HEK293 (cell line): ENCODE data around the gene AWAT1.
"Not testable (repeated sequence)": the region's sequence is repeated elsewhere in the genome, so short reads cannot be mapped to it uniquely, and the experiment has no call there.

ENCODE experiments used
- CTCF ChIA-PET: fragments of 350-600 bp; formaldehyde crosslinking; extraction: SDS; loops from one replicate; lab custom pipeline; 2021; ENCODE audit warnings: antibody characterized with exemption; lab: Yijun Ruan, JAX
- POLR2A ChIA-PET: fragments of 300-600 bp; formaldehyde crosslinking; extraction: SDS; loops from one replicate; lab custom pipeline; 2020; ENCODE audit warnings: antibody characterized with exemption, inconsistent platforms; lab: Yijun Ruan, JAX
- H3K27ac ChIP-seq: fragments of 200-500 bp; sonication (Bioruptor generic); 2 replicates; pipeline ENCODE4 v1.5.1; 2014; ENCODE audit warnings: low read depth, low read length, control low read depth, inconsistent platforms; ENCODE audit errors: extremely low read depth
- H3K36me3 ChIP-seq, 2 experiments: fragments of 200-500 bp in 1 of 2; sonication (Bioruptor generic) in 1 of 2; 1 replicate in 1 of 2; 2 replicates in 1 of 2; pipeline ENCODE4 v1.5.1; 2014 to 2017; ENCODE audit warnings: inconsistent platforms in 2 of 2, low read length in 2 of 2; ENCODE audit not compliant: control insufficient read depth in 2 of 2, insufficient read depth in 1 of 2
- H3K4me1 ChIP-seq: fragments of 200-500 bp; sonication (Bioruptor generic); 2 replicates; pipeline ENCODE4 v1.5.1; 2014; ENCODE audit warnings: mild to moderate bottlenecking, low read length, inconsistent platforms; ENCODE audit not compliant: control insufficient read depth, insufficient read depth
- H3K4me3 ChIP-seq: 2 replicates; pipeline ENCODE4 v1.5.1; 2011; ENCODE audit warnings: low read depth, mild to moderate bottlenecking, control low read depth, low read length, moderate library complexity
- H3K9me3 ChIP-seq: fragments of 200-500 bp; sonication (Bioruptor generic); 2 replicates; pipeline ENCODE4 v1.5.1; 2014; ENCODE audit warnings: low read depth, low read length, inconsistent platforms; ENCODE audit not compliant: control insufficient read depth, insufficient read depth
- EGR2 ChIP-seq: fragments of 450-650 bp; formaldehyde crosslinking; IDR thresholded peaks from 2 replicates; pipeline ENCODE4 v1.5.1; 2016; ENCODE audit warnings: low read depth, missing biosample characterization, missing genetic modification characterization
- GFI1B ChIP-seq: fragments of 450-650 bp; formaldehyde crosslinking; IDR thresholded peaks from 2 replicates; pipeline ENCODE4 v1.5.1; 2016; ENCODE audit warnings: missing biosample characterization, missing genetic modification characterization
- IKZF3 ChIP-seq: fragments of 450-650 bp; IDR thresholded peaks from 2 replicates; pipeline ENCODE4 v1.5.0; 2018; ENCODE audit warnings: missing biosample characterization, mild to moderate bottlenecking, missing genetic modification characterization, moderate library complexity
- KLF8 ChIP-seq: fragments of 450-650 bp; formaldehyde crosslinking; IDR thresholded peaks from 2 replicates; pipeline ENCODE4 v1.5.1; 2016; ENCODE audit warnings: missing biosample characterization, missing genetic modification characterization
- PRDM1 ChIP-seq: fragments of 450-650 bp; formaldehyde crosslinking; IDR thresholded peaks from 2 replicates; pipeline ENCODE4; 2016; ENCODE audit warnings: missing biosample characterization, missing genetic modification characterization
- RBAK ChIP-seq: fragments of 450-650 bp; formaldehyde crosslinking; IDR thresholded peaks from 2 replicates; pipeline ENCODE4 v1.5.1; 2016; ENCODE audit warnings: missing biosample characterization, missing genetic modification characterization
- SALL2 ChIP-seq: fragments of 450-650 bp; formaldehyde crosslinking; IDR thresholded peaks from 2 replicates; pipeline ENCODE4 v1.5.0; 2017; ENCODE audit warnings: missing biosample characterization, mild to moderate bottlenecking, missing genetic modification characterization, borderline replicate concordance
- SP3 ChIP-seq: fragments of 450-650 bp; formaldehyde crosslinking; IDR thresholded peaks from 2 replicates; pipeline ENCODE4 v1.5.1; 2016; ENCODE audit warnings: missing biosample characterization, missing genetic modification characterization
- ZBTB48 ChIP-seq: fragments of 450-650 bp; formaldehyde crosslinking; IDR thresholded peaks from 2 replicates; pipeline ENCODE4 v1.5.1; 2016; ENCODE audit warnings: missing biosample characterization, missing genetic modification characterization
- ZIC2 ChIP-seq: fragments of 450-650 bp; formaldehyde crosslinking; IDR thresholded peaks from 2 replicates; pipeline ENCODE4 v1.5.1; 2016; ENCODE audit warnings: missing biosample characterization, missing genetic modification characterization
- ZNF146 ChIP-seq: fragments of 450-650 bp; formaldehyde crosslinking; IDR thresholded peaks from 2 replicates; pipeline ENCODE4 v1.5.1; 2016; ENCODE audit warnings: missing biosample characterization, missing genetic modification characterization
- ZNF239 ChIP-seq: fragments of 450-650 bp; formaldehyde crosslinking; IDR thresholded peaks from 2 replicates; pipeline ENCODE4 v1.5.1; 2016; ENCODE audit warnings: missing biosample characterization, missing genetic modification characterization
- ZNF24 ChIP-seq: fragments of 450-650 bp; formaldehyde crosslinking; IDR thresholded peaks from 2 replicates; pipeline ENCODE4 v1.5.1; 2016; ENCODE audit warnings: missing biosample characterization, missing genetic modification characterization
- ZNF280D ChIP-seq: fragments of 450-650 bp; formaldehyde crosslinking; IDR thresholded peaks from 2 replicates; pipeline ENCODE4 v1.5.1; 2016; ENCODE audit warnings: missing biosample characterization, missing genetic modification characterization
- ZNF394 ChIP-seq: fragments of 450-650 bp; formaldehyde crosslinking; IDR thresholded peaks from 2 replicates; pipeline ENCODE4 v1.5.1; 2016; ENCODE audit warnings: missing biosample characterization, missing genetic modification characterization, mild to moderate bottlenecking, moderate library complexity, borderline replicate concordance
- ZNF404 ChIP-seq: fragments of 450-650 bp; formaldehyde crosslinking; IDR thresholded peaks from 2 replicates; pipeline ENCODE4 v1.5.1; 2017; ENCODE audit warnings: missing biosample characterization, missing genetic modification characterization
- ZNF558 ChIP-seq: fragments of 450-650 bp; formaldehyde crosslinking; IDR thresholded peaks from 2 replicates; pipeline ENCODE4 v1.5.1; 2016; ENCODE audit warnings: missing biosample characterization, missing genetic modification characterization
- ZNF600 ChIP-seq: fragments of 450-650 bp; formaldehyde crosslinking; IDR thresholded peaks from 2 replicates; pipeline ENCODE4 v1.5.1; 2016; ENCODE audit warnings: missing biosample characterization, missing genetic modification characterization
- ZNF664 ChIP-seq: fragments of 450-650 bp; formaldehyde crosslinking; IDR thresholded peaks from 2 replicates; pipeline ENCODE4 v1.5.1; 2016; ENCODE audit warnings: missing biosample characterization, missing genetic modification characterization
- ZNF837 ChIP-seq: fragments of 450-650 bp; formaldehyde crosslinking; IDR thresholded peaks from 2 replicates; pipeline ENCODE4 v1.5.1; 2016; ENCODE audit warnings: missing biosample characterization, missing genetic modification characterization
- ZSCAN16 ChIP-seq: fragments of 450-650 bp; formaldehyde crosslinking; IDR thresholded peaks from 2 replicates; pipeline ENCODE4 v1.5.1; 2016; ENCODE audit warnings: missing biosample characterization, missing genetic modification characterization

Gene AWAT1

GRCh38 chrX:70240751-70241150, 6.3 kb downstream of the AWAT1 start (continued):
- TF ChIP-seq SALL2 (no peak), IKZF3 (no peak), PRDM1 (tag by site-specific recombination) (no peak), ZNF600 (no peak)

- Histone ChIP-seq H3K4me3 (no peak overlapping the region), H3K4me1 (no peaks in the 10 kb centered on the region), H3K9me3 (no peaks in the 10 kb centered on the region; the same call in 1 of the 2 replicates), H3K36me3 (no peaks in the 10 kb centered on the region), H3K27ac (no peak overlapping the region)
- ChIA-PET CTCF (interaction anchor here (0.6 to 0.7 kb wide), 2 partner anchors 45 to 342 kb away, joined by 3 read pairs; no protein-coding TSS in a partner anchor), POLR2A (no interaction called here)
- TF ChIP-seq ZNF24: no peak
- no peak for TF ChIP-seq ZNF146 (tag by site-specific recombination)
- TF ChIP-seq ZIC2 (tag by site-specific recombination): no peak
- no peak for TF ChIP-seq ZNF837 (tag by site-specific recombination)
- TF ChIP-seq GFI1B (tag by site-specific recombination): no peak
- no peak for TF ChIP-seq ZNF394 (tag by site-specific recombination)
- TF ChIP-seq KLF8 (tag by site-specific recombination): no peak
- TF ChIP-seq ZBTB48 (tag by site-specific recombination): no peak
- no peak for TF ChIP-seq RBAK (tag by site-specific recombination)
- no peak for TF ChIP-seq ZNF664
- TF ChIP-seq ZNF239: no peak
- no peak for TF ChIP-seq ZNF558 (tag by site-specific recombination)
Measured at GRCh38 chrX:70241501-70241900, 7.0 kb downstream of the AWAT1 start.

GRCh38 chrX:70243601-70244000, 9.1 kb downstream of the AWAT1 start:
- H3K27ac ChIP-seq, H3K4me3 ChIP-seq, CTCF ChIA-PET, POLR2A ChIA-PET, H3K4me1 ChIP-seq, H3K9me3 ChIP-seq, H3K36me3 ChIP-seq: not testable (repeated sequence)

GRCh38 chrX:70244881-70245280, 10.4 kb downstream of the AWAT1 start:
- CTCF ChIA-PET: no interaction called here

More at GRCh38 chrX:70244881-70245280, 10.4 kb downstream of the AWAT1 start:
- Histone ChIP-seq H3K36me3 (no peaks in the 10 kb centered on the region), H3K4me1 (no peaks in the 10 kb centered on the region), H3K4me3 (no peak overlapping the region), H3K27ac (no peak overlapping the region)
- POLR2A ChIA-PET: no interaction called here
- TF ChIP-seq SP3 (tag by site-specific recombination) (no peak), ZNF404 (tag by site-specific recombination) (no peak), EGR2 (no peak), ZNF280D (tag by site-specific recombination) (no peak), ZNF664 (no peak), ZSCAN16 (no peak)
- TF ChIP-seq, all 188 proteins: peak for 0
- H3K9me3 ChIP-seq: no peaks in the 10 kb centered on the region; the same call in 1 of the 2 replicates
